ENCODE results near the gene DUSP28. TPM values are rescaled to one million over a fixed set of nuclear protein-coding genes. Genes with fewer than 3 reads are reported as not detected.
A peak's percentile ranks its signal among the peaks of the same experiment; 100 is the strongest.
"Not testable (repeated sequence)": the region's sequence is repeated elsewhere in the genome, so short reads cannot be mapped to it uniquely, and the experiment has no call there.

DUSP28 gene
- total RNA-seq, 1 donor from 2014 or later, result 1.5 TPM

GRCh38 chr2:240530181-240530580 is 30.0 kb upstream of the DUSP28 start:
- Mint-ChIP-seq H3K27ac (ENCODE audit: unreplicated experiment) (no peak overlapping the region), H3K9me3 (ENCODE audit: unreplicated experiment) (peaks cover 27% of the 10 kb centered on the region), H3K4me1 (ENCODE audit: unreplicated experiment) (peaks cover under 1% of the 10 kb centered on the region), H3K27me3 (ENCODE audit: unreplicated experiment) (peaks cover 19% of the 10 kb centered on the region), H3K36me3 (ENCODE audit: low read depth, unreplicated experiment) (peaks cover 23% of the 10 kb centered on the region), H3K4me3 (ENCODE audit: unreplicated experiment) (no peak overlapping the region)
- TF ChIP-seq, protein P1, sequence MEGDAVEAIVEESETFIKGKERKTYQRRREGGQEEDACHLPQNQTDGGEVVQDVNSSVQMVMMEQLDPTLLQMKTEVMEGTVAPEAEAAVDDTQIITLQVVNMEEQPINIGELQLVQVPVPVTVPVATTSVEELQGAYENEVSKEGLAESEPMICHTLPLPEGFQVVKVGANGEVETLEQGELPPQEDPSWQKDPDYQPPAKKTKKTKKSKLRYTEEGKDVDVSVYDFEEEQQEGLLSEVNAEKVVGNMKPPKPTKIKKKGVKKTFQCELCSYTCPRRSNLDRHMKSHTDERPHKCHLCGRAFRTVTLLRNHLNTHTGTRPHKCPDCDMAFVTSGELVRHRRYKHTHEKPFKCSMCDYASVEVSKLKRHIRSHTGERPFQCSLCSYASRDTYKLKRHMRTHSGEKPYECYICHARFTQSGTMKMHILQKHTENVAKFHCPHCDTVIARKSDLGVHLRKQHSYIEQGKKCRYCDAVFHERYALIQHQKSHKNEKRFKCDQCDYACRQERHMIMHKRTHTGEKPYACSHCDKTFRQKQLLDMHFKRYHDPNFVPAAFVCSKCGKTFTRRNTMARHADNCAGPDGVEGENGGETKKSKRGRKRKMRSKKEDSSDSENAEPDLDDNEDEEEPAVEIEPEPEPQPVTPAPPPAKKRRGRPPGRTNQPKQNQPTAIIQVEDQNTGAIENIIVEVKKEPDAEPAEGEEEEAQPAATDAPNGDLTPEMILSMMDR (IDR thresholded peaks at IDR 0.05; ENCODE audit: unreplicated experiment), result no peak
- no peak for DNase-seq (ENCODE audit: low spot score)

- H3K27ac Mint-ChIP-seq (ENCODE audit: unreplicated experiment), result no peak overlapping the region
- H3K4me1 Mint-ChIP-seq (ENCODE audit: unreplicated experiment), result peaks cover 3% of the 10 kb centered on the region
- peaks cover 17% of the 10 kb centered on the region for H3K36me3 Mint-ChIP-seq (ENCODE audit: low read depth, unreplicated experiment)
- H3K27me3 Mint-ChIP-seq (ENCODE audit: unreplicated experiment), result peaks cover 15% of the 10 kb centered on the region
- H3K9me3 Mint-ChIP-seq (ENCODE audit: unreplicated experiment), result peaks cover 23% of the 10 kb centered on the region
- TF ChIP-seq, protein P1 (IDR thresholded peaks at IDR 0.05; ENCODE audit: unreplicated experiment), result no peak
- no peak for DNase-seq (ENCODE audit: low spot score)
- no peak overlapping the region for H3K4me3 Mint-ChIP-seq (ENCODE audit: unreplicated experiment)
These were observed 29.1 kb upstream of the DUSP28 start for GRCh38 chr2:240531038-240531437.

GRCh38 chr2:240532031-240532775 is 28.0 kb upstream of the DUSP28 start:
- Mint-ChIP-seq H3K27me3 (ENCODE audit: unreplicated experiment) (peaks cover 10% of the 10 kb centered on the region), H3K4me1 (ENCODE audit: unreplicated experiment) (peaks cover 3% of the 10 kb centered on the region), H3K27ac (ENCODE audit: unreplicated experiment) (no peak overlapping the region), H3K9me3 (ENCODE audit: unreplicated experiment) (peaks cover 15% of the 10 kb centered on the region), H3K36me3 (ENCODE audit: low read depth, unreplicated experiment) (peaks cover 8% of the 10 kb centered on the region), H3K4me3 (ENCODE audit: unreplicated experiment) (no peak overlapping the region)
- TF ChIP-seq, protein P1 (IDR thresholded peaks at IDR 0.05; ENCODE audit: unreplicated experiment), result no peak
- no peak for DNase-seq (ENCODE audit: low spot score)

DNA sequence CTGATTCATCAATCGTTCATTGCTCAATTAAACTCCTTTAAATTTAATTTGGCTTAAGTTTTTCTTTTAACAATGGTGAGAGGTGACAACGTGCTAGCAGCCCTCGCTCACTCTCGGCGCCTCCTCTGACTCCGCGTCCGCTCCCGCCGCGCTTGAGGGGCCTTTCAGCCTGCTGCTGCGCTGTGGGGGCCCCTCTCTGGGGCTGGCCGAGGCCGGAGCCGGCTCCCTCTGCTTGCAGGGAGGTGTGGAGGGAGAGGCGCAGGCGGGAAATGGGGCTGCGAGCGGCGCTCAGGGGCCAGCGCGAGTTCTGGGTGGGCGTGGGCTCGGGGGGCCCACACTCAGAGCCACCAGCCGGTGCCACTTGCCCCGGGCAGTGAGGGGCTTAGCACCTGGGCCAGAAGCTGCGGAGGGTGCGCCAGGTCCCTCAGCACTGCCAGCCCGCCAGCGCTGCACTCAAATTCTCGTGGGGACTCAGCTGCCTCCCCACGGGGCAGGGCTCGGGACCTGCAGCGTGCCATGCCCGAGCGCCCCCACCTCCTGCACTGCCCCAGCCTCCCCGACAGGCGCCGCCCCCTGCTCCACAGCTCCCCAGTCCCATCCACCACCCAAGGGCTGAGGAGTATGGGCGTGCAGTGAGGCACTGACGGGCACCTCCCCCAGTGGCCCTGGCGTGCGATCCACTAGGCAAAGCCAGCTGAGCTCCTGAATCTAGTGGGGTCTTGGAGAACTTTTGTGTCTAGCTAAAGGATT is 22.0 kb upstream of the DUSP28 start:
- H3K4me1 Mint-ChIP-seq (ENCODE audit: unreplicated experiment), result peaks cover 3% of the 10 kb centered on the region
- H3K27ac Mint-ChIP-seq (ENCODE audit: unreplicated experiment), result no peak overlapping the region
- peaks cover 26% of the 10 kb centered on the region for H3K36me3 Mint-ChIP-seq (ENCODE audit: low read depth, unreplicated experiment)
- H3K4me3 Mint-ChIP-seq (ENCODE audit: unreplicated experiment), result no peak overlapping the region
- TF ChIP-seq, protein P1 (IDR thresholded peaks at IDR 0.05; ENCODE audit: unreplicated experiment), result no peak
- peaks cover 12% of the 10 kb centered on the region for H3K9me3 Mint-ChIP-seq (ENCODE audit: unreplicated experiment)
- no peak for DNase-seq (ENCODE audit: low spot score)
- H3K27me3 Mint-ChIP-seq (ENCODE audit: unreplicated experiment), result no peaks in the 10 kb centered on the region

DNA sequence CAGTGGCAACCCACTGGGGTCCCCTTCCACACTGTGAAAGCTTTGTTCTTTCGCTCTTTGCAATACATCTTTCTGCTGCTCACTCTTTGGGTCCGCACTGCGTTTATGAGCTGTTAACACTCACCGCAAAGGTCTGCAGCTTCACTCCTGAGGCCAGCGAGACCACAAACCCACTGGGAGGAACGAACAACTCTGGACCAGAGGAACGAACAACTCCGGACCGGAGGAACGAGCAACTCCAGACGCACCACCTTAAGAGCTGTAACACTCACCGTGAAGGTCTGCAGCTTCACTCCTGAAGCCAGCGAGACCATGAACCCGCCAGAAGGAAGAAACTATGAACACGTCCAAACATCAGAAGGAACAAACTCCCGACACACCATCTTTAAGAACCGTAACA is 21.1 kb upstream of the DUSP28 start:
- H3K27me3 Mint-ChIP-seq (ENCODE audit: unreplicated experiment); DNase-seq (ENCODE audit: low spot score); H3K4me1 Mint-ChIP-seq (ENCODE audit: unreplicated experiment); H3K27ac Mint-ChIP-seq (ENCODE audit: unreplicated experiment): not testable (repeated sequence)
- Mint-ChIP-seq H3K36me3 (ENCODE audit: low read depth, unreplicated experiment) (peaks cover 30% of the 10 kb centered on the region), H3K4me3 (ENCODE audit: unreplicated experiment) (peak overlapping the region; percentile 48), H3K9me3 (ENCODE audit: unreplicated experiment) (peaks cover 12% of the 10 kb centered on the region)
